NOMO-1 treated with dmso at 0.1 percent for 144 hours (cell line): ENCODE measurements around the gene YIF1B.

ENCODE experiments used
- DNase-seq: peaks from one replicate; lab custom pipeline; 2025; ENCODE audit not compliant: unreplicated experiment; lab: John Stamatoyannopoulos, UW

The YIF1B gene

DNA sequence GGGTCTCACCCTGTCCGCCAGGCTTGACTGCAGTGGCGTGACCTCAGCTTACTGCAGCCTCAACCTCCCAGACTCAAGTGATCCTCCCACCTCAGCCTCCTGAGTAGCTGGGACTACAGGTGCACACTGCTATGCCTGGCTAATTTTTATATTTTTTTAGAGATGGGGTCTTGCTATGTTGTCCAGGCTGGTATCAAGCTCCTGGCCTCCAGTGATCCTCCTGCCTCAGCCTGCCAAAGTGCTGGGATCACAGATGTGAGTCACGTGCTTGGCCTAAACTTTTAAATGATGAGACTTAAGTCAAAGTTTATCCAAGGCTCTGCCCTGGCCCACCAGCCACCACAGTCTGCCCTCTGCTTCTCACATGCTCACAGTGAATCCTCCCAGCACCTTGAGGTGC lies 9.5 kb downstream of the YIF1B start:
- DNase-seq: no peak

DNA sequence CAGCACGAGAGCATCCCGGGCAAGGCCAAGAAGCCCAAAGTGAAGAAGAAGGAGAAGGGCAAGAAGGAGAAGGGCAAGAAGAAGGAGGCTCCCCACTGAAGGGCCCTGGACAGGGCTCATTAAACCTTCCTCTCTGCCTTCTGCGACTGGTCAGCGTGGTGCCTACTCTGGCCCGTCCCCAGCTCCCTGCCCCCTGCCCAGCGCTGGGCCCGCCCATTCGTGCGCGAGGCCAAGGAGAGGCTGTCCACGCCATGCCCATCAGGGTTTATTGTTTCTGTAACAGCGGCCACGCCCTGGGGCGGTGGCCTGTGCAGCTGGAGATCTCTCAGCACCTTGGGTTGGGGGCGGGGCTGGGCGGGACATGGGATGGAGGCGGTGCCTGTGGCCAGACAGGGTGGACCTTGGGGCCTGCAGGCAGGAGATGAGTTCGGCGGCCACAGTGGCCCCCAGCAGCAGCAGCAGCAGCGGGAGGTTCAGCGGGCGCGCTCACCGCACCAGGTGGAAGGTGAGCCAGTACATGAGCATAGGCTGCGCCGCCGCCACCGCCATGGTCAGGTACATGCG lies 10.8 kb downstream of the YIF1B start:
- DNase-seq: no peak

DNA sequence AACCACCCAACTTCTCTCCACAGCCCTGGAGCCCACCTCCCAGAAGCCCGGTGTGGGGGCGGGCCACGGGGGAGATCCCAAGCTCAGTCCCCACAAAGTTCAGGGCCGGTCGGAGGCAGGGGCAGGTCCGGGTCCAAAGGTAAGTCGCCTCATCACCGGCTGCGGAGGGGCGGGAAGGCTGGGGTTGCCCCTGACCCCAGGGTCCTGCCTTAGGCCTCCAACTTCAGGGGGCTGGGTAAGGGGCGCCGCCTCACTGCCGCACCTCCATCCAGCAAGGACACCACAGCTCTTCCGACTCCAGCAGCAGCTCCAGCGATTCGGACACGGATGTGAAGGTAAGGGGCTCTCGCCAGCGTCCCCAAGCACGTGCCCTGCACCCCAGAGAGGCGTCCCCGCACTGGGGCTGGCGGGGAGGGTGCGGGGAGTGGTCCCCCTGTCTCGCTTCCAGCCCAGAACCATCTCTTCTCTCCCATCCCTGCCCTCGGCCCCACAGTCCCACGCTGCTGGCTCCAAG lies 11.3 kb downstream of the YIF1B start:
- DNase-seq: no peak

DNA sequence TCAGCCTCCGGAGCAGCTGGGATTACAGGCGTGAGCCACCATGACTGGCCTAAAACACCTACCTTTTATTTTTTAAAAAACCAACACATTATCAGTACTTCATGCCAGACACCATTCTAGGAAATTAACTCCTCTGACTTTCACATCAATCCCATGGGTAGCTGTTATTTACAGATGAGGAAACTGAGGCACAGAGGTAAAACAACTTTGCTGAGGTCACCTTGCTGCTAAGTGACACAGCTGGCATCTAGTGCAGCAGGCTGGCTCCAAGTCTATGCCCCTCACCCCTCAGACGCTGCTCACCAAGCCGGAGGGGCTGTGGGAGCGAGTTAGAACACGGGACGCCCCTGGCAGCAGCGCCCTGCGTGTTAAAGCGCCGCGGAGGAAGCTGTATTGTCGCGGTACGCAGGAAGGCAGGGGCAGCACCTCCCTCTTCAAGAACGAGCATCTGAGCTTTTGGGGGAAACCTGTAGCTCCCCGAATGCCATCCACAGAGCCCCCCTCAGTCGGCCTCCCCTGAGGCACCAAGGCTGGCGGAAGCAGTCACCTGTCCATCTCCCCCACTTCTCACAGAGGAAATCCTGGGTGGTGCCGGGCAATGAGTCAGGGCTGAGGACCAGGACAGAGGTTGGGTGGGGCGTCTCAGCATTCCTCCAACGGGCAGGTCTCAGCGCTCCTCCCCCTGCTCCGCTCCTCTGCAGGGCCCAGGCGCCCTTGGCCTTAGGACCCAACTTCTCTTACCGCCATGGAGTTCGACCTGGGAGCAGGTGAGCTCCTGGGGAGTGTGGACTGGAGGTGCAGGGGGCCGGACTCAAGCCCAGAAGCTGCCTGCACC lies 12.0 kb downstream of the YIF1B start, which contains the start of gene C19orf33:
C19orf33 (plus strand) TSS at position 735 of the 835 bp plus-strand sequence; CDS start at position 746, 11 bp downstream.
- no peak for DNase-seq

DNA sequence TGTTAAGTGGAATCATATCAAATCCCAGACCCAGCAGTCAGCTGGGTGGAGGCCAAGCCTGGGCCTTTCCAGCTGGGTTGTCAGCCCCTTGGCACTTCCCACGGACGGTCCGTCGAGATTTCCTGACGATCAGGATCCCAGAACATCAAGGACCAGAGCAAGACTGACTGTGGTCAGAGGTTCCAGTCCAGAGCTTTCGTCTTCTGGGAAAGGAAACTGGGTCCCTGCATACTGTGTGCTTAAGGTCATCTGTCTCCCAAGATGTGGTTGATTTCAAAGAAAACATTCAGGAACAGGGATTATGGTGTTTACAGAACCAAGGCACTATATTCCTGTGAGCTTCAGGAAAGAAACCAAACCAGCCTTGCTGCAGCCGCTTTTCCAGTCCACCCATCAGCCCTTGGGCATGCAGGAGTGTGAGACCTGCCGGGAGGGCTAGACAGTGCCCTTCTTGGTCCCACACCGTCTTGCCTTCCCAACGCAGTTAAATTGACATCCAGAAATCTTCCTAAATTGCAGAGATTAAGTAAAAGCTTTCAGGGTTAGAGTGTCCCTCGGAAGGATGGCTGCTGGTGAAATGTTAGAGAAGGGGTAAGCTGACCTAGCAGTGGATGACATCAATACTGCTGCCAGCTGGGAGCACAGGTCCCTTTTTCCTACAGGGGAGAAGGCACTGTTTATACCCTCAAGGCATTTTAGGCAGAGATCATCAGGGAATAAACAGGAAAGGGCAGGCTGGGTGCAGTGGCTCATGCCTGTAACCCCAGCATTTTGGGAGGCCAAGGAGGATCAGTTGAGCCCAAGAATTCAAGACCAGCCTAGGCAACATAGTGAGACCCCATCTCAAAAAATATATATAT lies 16.7 kb downstream of the YIF1B start:
- DNase-seq: no peak

DNA sequence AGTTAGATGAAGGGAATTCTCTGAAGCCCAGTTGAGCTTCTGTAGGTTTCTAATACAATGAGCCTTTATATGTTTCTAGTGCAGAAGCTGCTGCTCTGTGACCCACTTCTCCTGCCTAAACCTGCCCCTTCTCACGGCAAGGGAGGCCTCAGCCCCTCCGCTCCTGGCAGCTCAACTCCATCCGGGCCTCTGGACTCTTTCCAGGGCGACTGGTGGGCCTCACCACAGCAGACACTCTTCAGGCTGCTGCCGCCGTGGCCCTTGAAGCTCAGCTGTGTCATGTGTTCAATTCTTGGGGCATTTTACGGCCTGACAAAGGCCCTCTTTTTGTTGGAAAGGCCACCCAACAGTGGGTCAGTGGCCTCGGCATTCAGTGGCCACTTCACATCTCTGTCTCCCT lies 21.7 kb downstream of the YIF1B start:
- DNase-seq: no peak

DNA sequence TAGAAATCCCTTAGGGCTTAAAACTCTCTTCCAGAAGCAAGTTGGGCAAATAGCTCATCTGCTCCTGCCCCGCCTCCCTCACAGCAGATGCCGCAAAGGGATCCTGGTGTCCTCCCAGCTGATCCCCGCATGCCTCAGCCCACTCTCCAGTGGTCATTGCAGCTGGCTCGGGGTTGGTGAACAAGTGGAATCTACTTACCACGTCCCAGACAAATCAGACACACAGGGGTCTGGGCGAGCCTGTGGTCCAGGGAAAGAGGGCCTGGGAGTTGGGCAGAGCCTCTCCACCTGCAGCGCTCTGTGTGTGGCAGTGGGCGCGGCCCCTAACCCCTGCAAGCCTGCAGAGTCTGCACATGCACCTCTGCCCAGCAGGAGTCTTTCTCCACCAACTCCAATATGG lies 22.5 kb downstream of the YIF1B start:
- no peak for DNase-seq

DNA sequence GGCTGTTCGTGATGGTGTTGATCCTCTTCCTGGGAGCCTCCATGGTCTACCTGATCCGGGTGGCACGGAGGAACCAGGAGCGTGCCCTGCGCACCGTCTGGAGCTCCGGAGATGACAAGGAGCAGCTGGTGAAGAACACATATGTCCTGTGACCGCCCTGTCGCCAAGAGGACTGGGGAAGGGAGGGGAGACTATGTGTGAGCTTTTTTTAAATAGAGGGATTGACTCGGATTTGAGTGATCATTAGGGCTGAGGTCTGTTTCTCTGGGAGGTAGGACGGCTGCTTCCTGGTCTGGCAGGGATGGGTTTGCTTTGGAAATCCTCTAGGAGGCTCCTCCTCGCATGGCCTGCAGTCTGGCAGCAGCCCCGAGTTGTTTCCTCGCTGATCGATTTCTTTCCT lies 23.9 kb downstream of the YIF1B start:
- DNase-seq: no peak

DNA sequence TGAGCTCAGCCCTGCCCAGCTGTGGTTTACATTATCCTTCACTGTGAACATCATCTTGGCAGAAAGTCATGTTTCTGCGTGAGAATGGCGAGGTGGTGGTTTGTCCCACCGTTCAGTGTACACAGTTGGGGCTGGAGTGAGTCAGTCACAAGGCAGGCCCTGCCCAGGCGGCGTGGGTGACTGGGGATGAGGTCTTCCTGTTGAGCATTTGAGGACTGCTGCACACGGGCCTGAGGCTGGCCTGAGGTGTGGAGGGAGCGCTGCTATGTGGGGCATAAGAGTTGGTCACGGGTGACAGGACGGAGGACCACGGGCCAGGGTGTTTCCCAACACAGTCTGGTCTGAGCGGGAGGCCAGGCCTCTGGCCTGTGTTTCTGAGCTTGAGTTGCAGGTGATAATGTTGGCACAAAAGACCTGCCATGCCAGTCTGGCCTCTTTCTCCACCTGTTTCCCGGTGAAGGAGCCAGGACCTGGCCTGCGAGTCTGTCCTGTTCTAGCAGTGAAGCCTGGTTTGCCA lies 25.1 kb downstream of the YIF1B start:
- no peak for DNase-seq

DNA sequence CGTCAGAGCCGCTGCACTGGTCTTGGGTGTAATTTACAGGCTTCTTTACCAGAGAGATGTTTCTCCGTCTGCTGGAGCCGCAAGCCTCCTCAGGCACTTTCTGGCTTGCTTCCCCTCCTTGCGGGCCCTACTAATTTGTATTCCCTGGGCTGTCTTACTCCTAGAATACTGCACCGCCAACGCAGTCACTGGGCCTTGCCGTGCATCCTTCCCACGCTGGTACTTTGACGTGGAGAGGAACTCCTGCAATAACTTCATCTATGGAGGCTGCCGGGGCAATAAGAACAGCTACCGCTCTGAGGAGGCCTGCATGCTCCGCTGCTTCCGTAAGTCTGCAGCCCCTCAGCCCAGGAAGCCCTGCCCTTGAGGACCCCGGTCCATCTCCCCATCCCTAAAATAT lies 25.8 kb downstream of the YIF1B start:
- no peak for DNase-seq

DNA sequence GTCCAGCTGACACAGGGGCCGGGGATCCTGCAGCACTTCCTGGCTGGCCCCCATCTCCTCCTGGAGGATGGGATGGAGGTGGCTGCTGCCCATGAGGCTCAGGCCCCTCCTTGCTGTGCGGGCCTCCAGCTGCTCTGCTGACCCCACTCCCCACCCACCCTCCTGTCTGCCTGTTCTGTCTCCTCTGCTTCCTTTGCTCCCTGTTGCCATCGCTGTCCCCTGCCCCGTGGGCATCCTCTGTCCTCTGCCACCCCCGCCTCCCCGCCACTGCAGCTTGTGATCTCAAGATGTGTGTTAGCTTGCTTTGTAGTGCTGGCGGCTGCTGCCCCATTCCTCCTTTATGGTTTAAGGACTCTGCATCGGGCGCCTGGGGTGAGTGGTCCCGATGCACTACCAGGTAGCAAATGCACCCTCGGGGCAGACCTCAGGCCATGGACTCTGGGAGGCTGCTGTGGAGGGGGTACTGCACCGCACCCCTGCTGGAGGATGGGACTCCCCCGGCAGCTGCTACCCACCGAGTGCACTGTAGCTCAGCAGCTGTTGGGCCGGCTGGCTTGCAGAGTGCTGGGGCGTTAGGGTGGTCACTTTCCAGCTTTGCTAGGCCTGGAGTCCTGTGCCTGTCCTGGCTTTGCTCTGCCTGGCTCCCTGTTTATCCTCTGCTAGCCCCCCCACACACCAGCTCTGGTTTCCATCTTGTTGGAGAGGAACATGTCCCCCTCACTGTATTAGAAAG lies 27.5 kb downstream of the YIF1B start:
- DNase-seq: no peak

DNA sequence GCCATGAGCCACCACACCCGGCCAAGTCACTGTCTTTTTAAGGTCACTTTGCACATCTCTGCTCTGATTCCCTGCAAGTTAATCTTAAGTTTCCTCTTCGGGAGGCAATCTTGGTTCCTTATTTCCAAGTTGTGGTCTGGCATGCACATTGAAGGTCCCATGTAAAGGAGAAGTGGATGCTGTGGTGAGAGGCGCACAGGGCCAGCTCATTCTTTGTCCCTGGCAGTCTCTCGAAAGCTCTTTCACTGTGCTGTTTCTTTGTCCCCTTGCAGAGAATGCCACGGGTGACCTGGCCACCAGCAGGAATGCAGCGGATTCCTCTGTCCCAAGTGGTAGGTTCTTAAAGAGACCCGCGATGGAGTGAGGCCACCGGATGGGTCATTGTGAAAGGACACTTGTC lies 28.1 kb downstream of the YIF1B start:
- DNase-seq: peak; percentile 69

DNA sequence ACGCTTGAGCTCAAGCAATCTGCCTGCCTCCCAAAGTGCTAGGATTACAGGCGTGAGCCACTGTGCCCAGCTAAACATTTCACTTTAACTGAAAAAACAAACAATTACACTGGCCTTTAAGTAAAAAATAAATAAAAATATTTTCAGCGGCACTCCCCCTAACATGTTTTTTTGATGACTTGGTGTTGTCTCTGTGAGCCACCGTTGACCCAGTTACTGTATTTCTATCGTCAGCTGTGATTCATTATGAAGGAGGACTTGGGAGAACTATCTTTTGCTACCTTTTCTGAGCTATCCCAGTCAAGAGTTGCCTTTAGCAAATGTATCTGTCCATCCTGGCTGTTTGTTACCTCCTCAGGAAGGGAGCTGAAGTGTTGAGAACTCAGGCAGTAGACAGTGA lies 30.2 kb downstream of the YIF1B start:
- no peak for DNase-seq

DNA sequence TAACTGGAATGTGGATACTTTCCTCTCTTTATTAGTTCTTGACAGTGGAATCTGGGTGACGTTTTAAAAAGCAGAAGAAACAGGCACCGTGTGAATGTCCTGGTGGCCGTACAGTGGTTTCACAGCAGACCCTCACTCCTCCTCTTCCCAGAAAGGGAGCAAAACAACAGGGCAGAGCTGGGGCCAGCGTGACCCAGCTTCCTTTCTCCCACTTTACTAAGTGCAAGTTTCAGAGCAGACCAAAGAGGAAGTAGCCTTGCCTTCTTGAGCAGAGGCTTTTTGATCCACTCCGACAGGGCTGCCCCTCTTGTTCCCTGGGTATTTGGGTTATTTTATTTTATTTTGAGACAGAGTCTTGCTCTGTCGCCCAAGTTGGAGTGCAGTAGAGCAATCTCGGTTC lies 31.3 kb downstream of the YIF1B start:
- peak; percentile 22 for DNase-seq

DNA sequence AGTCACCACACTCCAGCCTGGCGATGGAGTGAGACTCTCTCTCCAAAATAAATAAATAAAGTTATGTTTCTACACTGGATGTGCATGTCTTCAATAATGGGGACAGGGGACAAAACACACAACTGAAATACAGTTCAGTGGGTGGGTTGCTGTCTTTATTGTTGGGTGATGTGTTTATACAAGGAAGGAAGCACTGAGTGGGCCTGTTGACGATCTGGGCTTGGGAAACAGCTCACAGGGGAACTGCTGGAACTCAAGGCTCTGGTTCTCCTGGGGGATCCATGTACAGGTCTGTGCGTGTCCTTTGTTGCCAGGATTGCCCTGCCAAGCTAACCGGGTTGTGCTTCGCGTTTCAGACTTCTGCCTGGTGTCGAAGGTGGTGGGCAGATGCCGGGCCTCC lies 32.5 kb downstream of the YIF1B start:
- DNase-seq: no peak

DNA sequence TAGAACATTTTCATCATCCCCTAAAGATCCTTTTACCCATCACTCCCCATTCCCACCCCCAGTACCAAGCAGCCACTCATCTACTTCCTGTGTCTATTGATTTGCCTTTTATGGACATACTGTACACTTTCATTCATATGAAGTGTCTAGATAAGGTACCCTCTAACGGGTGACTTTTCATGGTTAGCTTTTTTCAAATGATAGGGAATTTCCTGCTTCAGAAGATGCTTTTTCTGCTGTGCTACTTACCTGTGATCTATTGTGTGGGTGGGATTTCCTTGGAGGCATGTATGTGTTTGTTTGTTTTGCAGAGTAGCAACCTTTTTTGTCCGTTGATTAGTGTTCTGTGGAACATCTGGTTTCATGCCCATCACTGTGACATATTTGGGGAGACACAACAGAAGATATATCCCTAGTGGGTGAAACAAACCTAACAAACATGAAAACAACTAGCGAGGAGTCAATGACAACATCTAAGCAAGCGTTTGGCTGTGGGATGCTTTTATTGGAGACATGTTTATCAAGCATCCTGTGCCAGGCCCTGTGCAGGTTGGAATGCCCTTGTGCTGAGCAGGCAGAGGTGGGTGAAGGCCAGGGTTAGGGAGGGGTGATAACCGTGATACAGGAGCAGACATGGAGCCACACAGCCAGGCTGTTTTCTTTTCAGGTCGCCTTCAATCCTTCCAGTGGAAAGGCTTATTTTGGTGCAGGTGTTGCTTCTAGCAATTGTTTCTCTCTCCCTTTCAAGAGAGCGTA lies 33.8 kb downstream of the YIF1B start:
- DNase-seq: no peak

DNA sequence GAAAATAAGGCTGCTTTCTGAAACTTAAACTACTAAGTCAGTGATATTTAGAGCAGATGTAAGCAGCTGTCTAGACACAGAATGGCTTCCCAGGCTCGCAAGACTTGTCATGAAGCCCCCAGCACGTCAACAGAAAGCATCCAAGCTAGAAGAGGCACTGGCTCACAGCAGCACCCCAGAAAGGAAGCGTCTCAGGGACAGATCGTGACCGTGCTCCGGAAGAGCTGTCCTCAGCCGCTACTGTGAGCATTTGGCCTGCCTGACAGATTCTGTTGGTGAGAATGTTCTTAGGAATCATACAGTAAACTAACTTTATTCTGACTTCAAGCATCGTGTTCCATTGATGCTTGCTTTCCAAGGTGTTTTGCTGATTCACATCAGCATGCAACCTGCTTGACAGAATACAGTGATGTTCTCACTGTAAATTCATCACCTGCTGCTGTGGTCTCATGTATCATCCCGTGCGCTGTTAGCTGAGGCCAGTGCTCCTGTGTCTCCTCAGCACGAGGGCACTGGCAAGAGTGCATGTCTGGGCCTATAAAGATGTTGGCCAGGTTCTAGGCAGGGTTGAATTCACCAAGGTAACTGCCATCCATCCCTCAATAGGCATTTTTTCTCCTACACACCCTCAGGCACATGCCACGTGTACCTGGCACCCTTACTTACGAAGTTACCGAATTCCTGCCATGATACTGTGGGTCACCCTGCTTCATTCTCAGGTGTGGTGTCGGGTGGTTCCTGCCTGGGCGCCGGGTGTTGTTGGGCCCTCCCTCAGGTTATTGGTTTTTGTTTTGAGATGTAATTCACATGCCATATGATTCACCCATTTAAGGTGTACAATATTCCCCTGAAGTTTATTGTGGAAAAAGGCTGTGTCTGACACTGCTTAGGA lies 35.5 kb downstream of the YIF1B start:
- DNase-seq: no peak

DNA sequence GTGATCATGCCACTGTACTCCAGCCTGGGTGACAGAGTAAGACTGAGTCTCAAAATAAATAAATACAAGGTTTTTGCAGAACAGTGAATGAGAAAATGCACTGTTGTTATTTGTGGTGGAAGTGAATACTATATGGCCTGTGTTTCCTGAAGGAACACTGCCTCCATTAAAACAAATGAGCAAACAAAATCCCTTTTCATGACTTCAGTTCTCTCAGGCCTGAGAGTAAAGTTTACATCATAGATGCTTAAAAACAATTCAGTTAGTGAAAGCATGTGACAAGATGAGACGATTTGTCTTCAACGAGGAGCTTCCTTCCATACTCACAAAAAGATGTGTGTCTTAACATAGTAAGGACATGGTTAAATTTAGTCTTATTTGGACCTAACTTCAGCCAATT lies 37.0 kb downstream of the YIF1B start:
- no peak for DNase-seq
